ENCODE measurements around the gene ARID5B.

Gene ARID5B

DNA sequence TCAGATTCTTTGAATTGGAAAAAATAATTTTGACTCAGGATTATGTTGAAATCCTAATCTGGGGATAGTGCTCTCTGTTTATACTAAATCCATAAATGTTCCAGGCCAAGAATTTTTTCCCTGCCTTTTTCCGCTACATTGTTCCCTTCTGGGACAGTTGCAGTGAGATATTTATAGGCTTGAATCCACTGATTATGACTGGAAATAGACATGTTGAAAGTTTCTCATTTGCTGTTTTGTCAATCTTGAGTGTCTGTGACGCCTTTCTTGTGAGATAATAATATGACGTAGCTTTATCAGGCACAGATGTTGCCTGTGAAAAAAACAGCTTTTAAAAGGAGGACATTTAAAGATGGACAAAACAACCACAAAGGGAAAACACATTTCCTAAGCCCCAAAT is 155.9 kb downstream of the ARID5B start:
- DNase-seq (ENCODE audit: insufficient read length, low spot score), result no peak
- FAIRE-seq, result no peak
- TF ChIP-seq, protein P1, sequence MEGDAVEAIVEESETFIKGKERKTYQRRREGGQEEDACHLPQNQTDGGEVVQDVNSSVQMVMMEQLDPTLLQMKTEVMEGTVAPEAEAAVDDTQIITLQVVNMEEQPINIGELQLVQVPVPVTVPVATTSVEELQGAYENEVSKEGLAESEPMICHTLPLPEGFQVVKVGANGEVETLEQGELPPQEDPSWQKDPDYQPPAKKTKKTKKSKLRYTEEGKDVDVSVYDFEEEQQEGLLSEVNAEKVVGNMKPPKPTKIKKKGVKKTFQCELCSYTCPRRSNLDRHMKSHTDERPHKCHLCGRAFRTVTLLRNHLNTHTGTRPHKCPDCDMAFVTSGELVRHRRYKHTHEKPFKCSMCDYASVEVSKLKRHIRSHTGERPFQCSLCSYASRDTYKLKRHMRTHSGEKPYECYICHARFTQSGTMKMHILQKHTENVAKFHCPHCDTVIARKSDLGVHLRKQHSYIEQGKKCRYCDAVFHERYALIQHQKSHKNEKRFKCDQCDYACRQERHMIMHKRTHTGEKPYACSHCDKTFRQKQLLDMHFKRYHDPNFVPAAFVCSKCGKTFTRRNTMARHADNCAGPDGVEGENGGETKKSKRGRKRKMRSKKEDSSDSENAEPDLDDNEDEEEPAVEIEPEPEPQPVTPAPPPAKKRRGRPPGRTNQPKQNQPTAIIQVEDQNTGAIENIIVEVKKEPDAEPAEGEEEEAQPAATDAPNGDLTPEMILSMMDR (IDR thresholded peaks at IDR 0.05; ENCODE audit: insufficient read depth, missing control alignments), result no peak

DNA sequence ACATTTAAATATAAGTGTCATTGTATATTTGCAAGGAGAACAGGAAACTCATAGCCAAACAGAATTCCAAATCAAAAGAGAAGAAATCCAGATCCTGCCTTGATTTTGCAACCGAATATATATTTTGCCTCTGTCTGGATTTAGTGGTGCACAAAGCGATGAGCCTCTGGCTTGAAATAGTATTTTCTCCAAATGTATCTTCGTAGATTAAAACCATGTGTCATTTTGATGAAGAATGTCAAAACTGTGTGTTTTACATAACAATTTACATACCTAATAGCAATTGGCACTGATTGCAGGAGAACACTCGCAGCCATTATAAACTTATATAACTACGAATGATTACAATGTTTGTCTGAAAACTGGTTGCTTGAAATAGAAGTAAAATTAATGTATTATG is 156.4 kb downstream of the ARID5B start:
- TF ChIP-seq, protein P1 (IDR thresholded peaks at IDR 0.05; ENCODE audit: insufficient read depth, missing control alignments), result no peak
- no peak for FAIRE-seq

DNA sequence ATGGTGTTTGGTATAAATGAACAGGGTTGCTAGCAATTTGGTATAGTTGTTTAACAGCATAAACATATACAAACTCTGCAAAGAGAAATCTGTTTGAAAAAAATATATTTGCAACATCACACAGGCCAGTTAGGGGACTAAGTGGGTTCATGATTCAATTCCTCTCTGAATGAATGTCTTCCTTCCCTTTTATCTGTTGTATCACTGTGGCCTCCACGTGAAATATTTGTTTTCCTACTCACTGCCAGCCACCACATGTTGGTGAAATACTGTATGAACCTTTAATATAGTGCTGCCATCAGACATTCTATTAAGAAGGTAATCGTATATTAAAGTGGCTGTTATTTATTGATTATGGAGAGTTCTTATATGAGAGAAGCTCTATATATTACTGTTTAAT is 157.0 kb downstream of the ARID5B start:
- no peak for FAIRE-seq
- DNase-seq (ENCODE audit: insufficient read length, low spot score), result no peak

More for the DNA sequence above, 156.4 kb downstream of the ARID5B start:
- DNase-seq (ENCODE audit: insufficient read length, low spot score), result no peak

DNA sequence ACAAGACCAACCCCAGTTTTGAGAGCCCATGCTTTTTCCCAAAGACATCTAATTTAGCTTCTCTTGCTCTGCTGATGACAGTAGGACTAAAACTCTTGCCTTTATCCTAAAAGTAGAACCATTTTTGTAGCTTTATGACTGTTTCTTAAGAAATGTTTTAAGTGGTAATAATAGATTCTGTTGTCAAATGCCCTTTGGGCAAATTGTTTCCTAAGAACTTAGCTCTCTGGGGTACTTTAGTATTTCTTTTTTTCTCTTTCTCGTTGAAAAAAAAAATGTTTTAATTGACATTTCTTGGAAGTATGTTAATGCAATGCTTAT is 157.4 kb downstream of the ARID5B start:
- DNase-seq (ENCODE audit: insufficient read length, low spot score) (no peak), FAIRE-seq (no peak)
- TF ChIP-seq, protein P1 (IDR thresholded peaks at IDR 0.05; ENCODE audit: insufficient read depth, missing control alignments), result no peak

More for the DNA sequence above, 157.0 kb downstream of the ARID5B start:
- TF ChIP-seq, protein P1 (IDR thresholded peaks at IDR 0.05; ENCODE audit: insufficient read depth, missing control alignments), result no peak

DNA sequence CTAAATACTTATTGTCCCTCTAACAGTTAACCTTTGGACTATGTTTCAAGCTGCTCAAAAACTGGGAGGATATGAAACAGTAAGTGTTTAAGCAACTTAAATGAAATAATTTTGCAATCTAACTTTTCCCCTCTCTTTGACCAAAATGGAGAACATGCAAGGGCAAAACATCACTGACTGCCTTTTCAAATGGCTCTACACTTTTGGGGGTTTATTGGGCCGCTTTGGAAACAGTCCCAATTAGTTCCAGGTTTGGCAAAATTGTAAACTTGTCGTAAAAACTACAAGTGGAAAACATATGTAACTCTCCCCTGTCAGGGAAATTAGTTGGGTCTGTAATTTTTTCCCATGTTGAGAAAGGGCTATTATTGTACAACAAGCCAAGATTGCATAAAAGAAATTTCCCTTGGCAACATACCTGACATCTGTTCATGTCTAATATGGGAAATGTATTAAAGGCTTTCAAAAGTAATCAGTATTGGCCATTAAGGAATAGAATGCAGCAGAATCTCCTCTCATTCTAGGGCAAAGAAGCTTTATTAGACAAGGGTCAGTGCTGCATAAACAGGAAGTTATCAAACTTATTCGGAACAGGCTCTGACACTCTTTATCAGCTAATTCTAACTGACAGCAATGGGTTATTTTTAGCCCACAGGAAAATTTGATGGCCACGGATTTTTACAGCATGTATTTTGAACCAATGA is 157.9 kb downstream of the ARID5B start:
- TF ChIP-seq, protein P1 (IDR thresholded peaks at IDR 0.05; ENCODE audit: insufficient read depth, missing control alignments), result no peak
- no peak for FAIRE-seq
- DNase-seq (ENCODE audit: insufficient read length, low spot score), result no peak

DNA sequence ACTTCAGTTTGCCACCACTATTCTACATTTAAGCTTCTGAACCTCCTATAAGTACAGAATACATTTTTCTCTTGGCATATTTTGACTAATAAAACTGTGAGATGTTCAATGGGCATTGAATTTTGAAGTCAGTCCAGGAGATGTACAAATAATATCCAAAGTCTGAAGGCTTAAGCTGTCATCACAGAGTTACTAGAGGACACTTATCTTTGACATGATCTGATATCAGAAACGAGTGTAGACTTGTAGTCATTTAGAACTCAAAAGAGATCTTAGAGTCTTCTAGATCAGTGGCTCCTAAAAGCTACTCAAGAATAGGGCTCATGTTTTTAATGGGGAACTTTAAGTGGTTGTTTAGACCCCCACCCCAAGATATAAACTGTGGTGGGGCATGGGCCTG is 160.5 kb downstream of the ARID5B start:
- no peak for DNase-seq (ENCODE audit: insufficient read length, low spot score)
- TF ChIP-seq, protein P1 (IDR thresholded peaks at IDR 0.05; ENCODE audit: insufficient read depth, missing control alignments), result no peak
- FAIRE-seq, result no peak

DNA sequence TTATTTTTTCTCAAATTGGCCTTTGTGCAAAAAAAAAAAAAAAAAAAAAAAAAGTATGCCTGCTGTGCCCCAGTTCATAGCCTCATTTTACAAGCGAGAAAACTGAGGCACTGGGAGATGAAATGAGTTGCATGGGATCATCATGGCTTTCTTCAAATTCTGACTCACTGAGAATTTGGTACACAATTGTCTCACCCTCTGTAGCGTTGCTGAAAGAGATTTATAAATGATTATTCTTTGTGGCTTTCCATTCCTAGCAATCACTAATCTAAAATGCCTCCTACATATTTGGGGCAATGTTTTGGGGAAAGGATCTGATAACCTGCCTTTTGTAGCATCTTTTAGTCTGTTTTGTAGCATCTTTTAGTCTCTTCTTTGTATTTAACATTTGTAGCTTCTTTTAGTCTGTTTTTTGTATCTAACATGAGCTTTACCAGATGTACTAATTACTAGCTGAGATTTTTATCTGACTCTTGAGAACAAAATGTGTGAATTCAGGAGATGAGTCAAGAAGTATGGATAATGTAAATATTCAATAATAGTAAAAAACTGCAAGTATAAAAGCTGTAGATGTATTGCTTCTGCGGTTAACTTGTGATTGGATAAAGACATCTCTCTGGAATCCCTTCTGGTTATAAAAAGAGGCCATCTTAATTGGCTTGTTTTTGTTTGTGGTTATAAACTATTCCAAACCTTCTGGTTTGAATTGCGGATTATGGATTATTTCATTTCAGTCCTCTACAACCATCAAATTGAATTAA is 161.4 kb downstream of the ARID5B start:
- DNase-seq (ENCODE audit: insufficient read length, low spot score), result no peak
- TF ChIP-seq, protein P1 (IDR thresholded peaks at IDR 0.05; ENCODE audit: insufficient read depth, missing control alignments), result no peak
- FAIRE-seq, result no peak

Data from D721Med (cell line).